RWPE2 (cell line): Measurements from ENCODE around the gene PRRC2C.
"Not testable (repeated sequence)": the region's sequence is repeated elsewhere in the genome, so short reads cannot be mapped to it uniquely, and the experiment has no call there.

Experiments used
- ATAC-seq: fragments of 200-7000 bp; cut with Tn5 transposase; 3 replicates; pipeline ENCODE4 v1.9.1; 2021; ENCODE audit warnings: low read depth
- DNase-seq: peaks from one replicate; pipeline ENCODE4 v3.0.0-alpha.2; 2020; ENCODE audit warnings: low spot score
- H3K27ac ChIP-seq: fragments of 450-650 bp; 2 replicates; pipeline ENCODE4 v1.5.1; 2017; ENCODE audit warnings: mild to moderate bottlenecking; ENCODE audit not compliant: poor library complexity, severe bottlenecking
- H3K27me3 ChIP-seq: fragments of 250-450 bp; sonication (Bioruptor Pico); 2 replicates; pipeline ENCODE4 v1.5.1; 2021; ENCODE audit warnings: mild to moderate bottlenecking, moderate library complexity; ENCODE audit not compliant: insufficient read depth, poor library complexity, severe bottlenecking
- H3K36me3 ChIP-seq: fragments of 250-450 bp; sonication (Bioruptor Pico); 2 replicates; pipeline ENCODE4 v1.5.1; 2020; ENCODE audit warnings: low read depth, mild to moderate bottlenecking, moderate library complexity
- H3K4me1 ChIP-seq: fragments of 250-450 bp; sonication (Bioruptor Pico); 2 replicates; pipeline ENCODE4 v1.5.1; 2021; ENCODE audit warnings: mild to moderate bottlenecking, moderate library complexity; ENCODE audit not compliant: insufficient read depth, poor library complexity, severe bottlenecking
- H3K4me3 ChIP-seq: fragments of 250-450 bp; sonication (Bioruptor Pico); 2 replicates; pipeline ENCODE4 v1.5.1; 2021; ENCODE audit warnings: mild to moderate bottlenecking, moderate library complexity; ENCODE audit not compliant: severe bottlenecking
- H3K9me3 ChIP-seq: fragments of 250-450 bp; sonication (Bioruptor Pico); 2 replicates; pipeline ENCODE4 v1.5.1; 2021; ENCODE audit warnings: mild to moderate bottlenecking, moderate library complexity; ENCODE audit not compliant: severe bottlenecking
- TF ChIP-seq, protein P1 (sequence below): fragments of 450-650 bp; IDR thresholded peaks from one replicate; pipeline ENCODE4 v1.5.1; 2017; ENCODE audit warnings: mild to moderate bottlenecking, moderate library complexity; ENCODE audit not compliant: poor library complexity, severe bottlenecking

The PRRC2C gene

DNA sequence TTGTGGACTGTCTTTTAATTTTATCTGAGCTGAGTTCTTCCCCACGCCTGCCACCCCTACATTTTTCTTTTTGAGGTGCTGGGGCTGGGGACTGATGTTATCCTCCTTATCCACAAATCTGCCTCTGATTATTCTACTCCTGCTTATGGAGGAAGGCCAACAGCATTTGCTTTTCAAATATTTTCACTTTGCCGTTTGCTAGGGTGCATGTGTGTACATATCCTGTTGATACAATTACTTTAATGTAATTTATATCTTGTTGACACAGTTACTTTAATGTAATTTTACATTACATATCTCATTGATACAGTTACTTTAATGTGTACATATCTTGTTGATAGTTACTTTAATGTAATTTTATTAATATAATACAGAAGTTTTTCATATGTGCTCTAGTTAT lies 36.2 kb downstream of the PRRC2C start:
- Histone ChIP-seq H3K36me3 (peaks cover 98% of the 10 kb centered on the region), H3K27me3 (no peaks in the 10 kb centered on the region), H3K27ac (no peak overlapping the region), H3K9me3 (no peaks in the 10 kb centered on the region), H3K4me1 (no peaks in the 10 kb centered on the region), H3K4me3 (no peak overlapping the region)
- no peak for ATAC-seq
- DNase-seq = no peak
- TF ChIP-seq, protein P1, sequence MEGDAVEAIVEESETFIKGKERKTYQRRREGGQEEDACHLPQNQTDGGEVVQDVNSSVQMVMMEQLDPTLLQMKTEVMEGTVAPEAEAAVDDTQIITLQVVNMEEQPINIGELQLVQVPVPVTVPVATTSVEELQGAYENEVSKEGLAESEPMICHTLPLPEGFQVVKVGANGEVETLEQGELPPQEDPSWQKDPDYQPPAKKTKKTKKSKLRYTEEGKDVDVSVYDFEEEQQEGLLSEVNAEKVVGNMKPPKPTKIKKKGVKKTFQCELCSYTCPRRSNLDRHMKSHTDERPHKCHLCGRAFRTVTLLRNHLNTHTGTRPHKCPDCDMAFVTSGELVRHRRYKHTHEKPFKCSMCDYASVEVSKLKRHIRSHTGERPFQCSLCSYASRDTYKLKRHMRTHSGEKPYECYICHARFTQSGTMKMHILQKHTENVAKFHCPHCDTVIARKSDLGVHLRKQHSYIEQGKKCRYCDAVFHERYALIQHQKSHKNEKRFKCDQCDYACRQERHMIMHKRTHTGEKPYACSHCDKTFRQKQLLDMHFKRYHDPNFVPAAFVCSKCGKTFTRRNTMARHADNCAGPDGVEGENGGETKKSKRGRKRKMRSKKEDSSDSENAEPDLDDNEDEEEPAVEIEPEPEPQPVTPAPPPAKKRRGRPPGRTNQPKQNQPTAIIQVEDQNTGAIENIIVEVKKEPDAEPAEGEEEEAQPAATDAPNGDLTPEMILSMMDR = no peak

DNA sequence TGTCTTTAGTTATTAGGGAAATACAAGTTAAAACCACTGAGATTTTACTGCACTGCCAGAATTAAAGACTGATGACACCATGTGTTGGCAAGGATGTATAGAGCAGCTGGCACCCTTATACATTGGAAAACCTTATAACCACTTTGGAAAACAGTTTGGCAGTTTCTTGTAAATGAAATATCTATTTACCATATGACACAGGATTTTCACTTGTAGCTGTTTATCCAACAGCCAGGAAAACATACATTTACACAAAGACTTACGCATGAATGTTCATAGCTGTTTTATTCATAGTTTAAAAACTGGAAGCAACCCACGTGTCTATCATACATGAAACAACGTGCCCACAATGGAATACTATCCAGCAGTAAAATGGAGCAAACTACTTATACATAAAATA lies 45.3 kb downstream of the PRRC2C start:
- TF ChIP-seq, protein P1 = no peak
- H3K27ac ChIP-seq = no peak overlapping the region
- no peak for ATAC-seq
- H3K36me3 ChIP-seq = peaks cover 97% of the 10 kb centered on the region
- no peaks in the 10 kb centered on the region for H3K4me1 ChIP-seq
- H3K27me3 ChIP-seq = no peaks in the 10 kb centered on the region
- DNase-seq = no peak
- no peaks in the 10 kb centered on the region for H3K9me3 ChIP-seq
- H3K4me3 ChIP-seq = no peak overlapping the region

DNA sequence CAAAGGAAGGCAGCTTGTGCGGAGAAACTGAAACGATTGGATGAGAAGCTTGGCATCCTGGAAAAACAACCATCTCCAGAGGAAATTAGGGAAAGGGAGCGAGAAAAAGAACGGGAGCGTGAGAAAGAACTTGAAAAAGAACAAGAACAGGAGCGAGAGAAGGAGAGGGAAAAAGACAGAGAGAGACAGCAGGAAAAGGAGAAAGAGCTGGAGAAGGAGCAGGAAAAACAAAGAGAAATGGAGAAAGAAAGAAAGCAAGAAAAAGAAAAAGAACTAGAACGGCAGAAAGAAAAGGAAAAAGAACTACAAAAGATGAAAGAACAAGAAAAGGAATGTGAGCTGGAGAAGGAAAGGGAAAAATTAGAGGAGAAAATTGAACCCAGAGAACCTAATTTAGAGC lies 47.2 kb downstream of the PRRC2C start:
- TF ChIP-seq, protein P1 = no peak
- no peak for DNase-seq
- no peak overlapping the region for H3K27ac ChIP-seq
- no peak for ATAC-seq
- H3K4me1 ChIP-seq = no peaks in the 10 kb centered on the region
- no peak overlapping the region for H3K4me3 ChIP-seq
- H3K36me3 ChIP-seq = peaks cover 100% of the 10 kb centered on the region
- H3K27me3 ChIP-seq = no peaks in the 10 kb centered on the region
- H3K9me3 ChIP-seq = no peaks in the 10 kb centered on the region

DNA sequence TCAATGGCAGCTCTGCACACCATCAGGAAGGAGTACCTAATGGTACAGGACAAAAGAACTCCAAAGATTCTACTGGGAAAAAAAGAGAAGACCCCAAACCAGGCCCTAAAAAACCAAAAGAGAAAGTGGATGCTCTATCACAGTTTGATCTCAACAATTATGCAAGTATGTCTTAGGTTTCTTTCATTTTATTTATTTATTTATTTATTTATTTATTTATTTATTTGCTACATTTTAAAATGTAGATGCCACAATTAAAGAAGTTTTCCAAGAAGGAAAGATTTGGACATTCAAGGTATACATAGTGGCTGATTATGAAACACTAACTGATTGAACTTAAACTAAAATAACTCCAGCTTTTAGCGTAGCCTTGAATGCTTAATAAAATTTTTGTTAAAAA lies 60.2 kb downstream of the PRRC2C start:
- ATAC-seq = no peak
- no peaks in the 10 kb centered on the region for H3K4me1 ChIP-seq
- H3K4me3 ChIP-seq = no peak overlapping the region
- no peaks in the 10 kb centered on the region for H3K9me3 ChIP-seq
- DNase-seq = no peak
- no peaks in the 10 kb centered on the region for H3K27me3 ChIP-seq
- H3K36me3 ChIP-seq = peaks cover 98% of the 10 kb centered on the region
- H3K27ac ChIP-seq = no peak overlapping the region
- TF ChIP-seq, protein P1 = no peak

DNA sequence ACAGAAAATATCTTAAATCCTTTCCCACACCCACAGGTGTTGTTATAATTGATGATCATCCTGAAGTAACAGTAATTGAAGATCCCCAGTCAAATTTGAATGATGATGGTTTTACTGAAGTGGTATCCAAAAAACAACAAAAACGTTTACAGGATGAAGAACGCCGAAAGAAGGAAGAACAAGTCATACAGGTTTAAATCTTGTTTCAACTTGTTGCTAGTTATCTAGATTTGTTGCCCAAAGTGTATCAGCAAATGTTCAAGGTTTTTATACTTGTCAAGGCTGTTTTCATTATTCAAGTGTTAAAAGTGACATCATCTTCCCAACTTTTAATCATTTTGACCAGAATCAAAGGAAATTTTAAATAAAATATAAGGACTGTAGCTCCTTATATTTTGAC lies 64.7 kb downstream of the PRRC2C start:
- Histone ChIP-seq H3K4me1 (no peaks in the 10 kb centered on the region), H3K27ac (no peak overlapping the region), H3K36me3 (peaks cover 79% of the 10 kb centered on the region), H3K27me3 (no peaks in the 10 kb centered on the region), H3K4me3 (no peak overlapping the region), H3K9me3 (no peaks in the 10 kb centered on the region)
- DNase-seq = no peak
- no peak for ATAC-seq
- TF ChIP-seq, protein P1 = no peak

DNA sequence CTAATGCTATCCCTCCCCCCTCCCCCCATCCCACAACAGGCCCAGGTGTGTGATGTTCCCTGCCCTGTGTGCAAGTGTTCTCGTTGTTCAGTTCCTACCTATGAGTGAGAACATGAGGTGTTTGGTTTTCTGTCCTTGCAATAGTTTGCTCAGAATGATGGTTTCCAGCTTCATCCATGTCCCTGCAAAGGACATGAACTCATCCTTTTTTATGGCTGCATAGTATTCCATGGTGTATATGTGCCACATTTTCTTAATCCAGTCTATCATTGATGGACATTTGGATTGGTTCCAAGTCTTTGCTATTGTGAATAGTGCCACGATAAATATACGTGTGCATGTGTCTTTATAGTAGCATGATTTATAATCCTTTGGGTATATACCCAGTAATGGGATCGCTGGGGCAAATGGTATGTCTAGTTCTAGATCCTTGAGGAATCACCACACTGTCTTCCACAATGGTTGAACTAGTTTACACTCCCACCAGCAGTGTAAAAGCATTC lies 65.3 kb downstream of the PRRC2C start:
- not testable (repeated sequence) for ATAC-seq
- peaks cover 79% of the 10 kb centered on the region for H3K36me3 ChIP-seq

DNA sequence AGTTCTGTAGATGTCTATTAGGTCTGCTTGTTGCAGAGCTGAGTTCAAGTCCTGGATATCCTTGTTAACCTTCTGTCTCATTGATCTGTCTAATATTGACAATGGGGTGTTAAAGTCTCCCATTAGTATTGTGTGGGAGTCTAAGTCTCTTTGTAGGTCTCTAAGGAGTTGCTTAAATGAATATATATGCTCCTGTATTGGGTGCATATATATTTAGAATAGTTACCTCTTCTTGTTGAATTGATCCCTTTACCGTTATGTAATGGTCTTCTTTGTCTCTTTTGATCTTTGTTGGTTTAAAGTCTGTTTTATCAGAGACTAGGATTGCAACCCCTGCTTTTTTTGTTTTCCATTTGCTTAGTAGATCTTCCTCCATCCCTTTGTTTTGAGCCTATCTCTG lies 68.6 kb downstream of the PRRC2C start:
- DNase-seq, H3K9me3 ChIP-seq, H3K4me1 ChIP-seq, H3K27ac ChIP-seq, H3K27me3 ChIP-seq, H3K4me3 ChIP-seq, ATAC-seq: not testable (repeated sequence)
- peaks cover 81% of the 10 kb centered on the region for H3K36me3 ChIP-seq

More for the DNA sequence above, 65.3 kb downstream of the PRRC2C start:
- H3K27ac ChIP-seq, H3K27me3 ChIP-seq, H3K4me3 ChIP-seq, H3K4me1 ChIP-seq, H3K9me3 ChIP-seq, DNase-seq: not testable (repeated sequence)
